ENCODE measurements around the gene GMFB. TPM values are rescaled to one million over a fixed set of nuclear protein-coding genes. Genes with fewer than 3 reads are reported as not detected.

GMFB gene
- polyA plus RNA-seq (98.6 and 208 TPM in 2 replicates), polyA minus RNA-seq (130 and 153 TPM in 2 replicates)

DNA sequence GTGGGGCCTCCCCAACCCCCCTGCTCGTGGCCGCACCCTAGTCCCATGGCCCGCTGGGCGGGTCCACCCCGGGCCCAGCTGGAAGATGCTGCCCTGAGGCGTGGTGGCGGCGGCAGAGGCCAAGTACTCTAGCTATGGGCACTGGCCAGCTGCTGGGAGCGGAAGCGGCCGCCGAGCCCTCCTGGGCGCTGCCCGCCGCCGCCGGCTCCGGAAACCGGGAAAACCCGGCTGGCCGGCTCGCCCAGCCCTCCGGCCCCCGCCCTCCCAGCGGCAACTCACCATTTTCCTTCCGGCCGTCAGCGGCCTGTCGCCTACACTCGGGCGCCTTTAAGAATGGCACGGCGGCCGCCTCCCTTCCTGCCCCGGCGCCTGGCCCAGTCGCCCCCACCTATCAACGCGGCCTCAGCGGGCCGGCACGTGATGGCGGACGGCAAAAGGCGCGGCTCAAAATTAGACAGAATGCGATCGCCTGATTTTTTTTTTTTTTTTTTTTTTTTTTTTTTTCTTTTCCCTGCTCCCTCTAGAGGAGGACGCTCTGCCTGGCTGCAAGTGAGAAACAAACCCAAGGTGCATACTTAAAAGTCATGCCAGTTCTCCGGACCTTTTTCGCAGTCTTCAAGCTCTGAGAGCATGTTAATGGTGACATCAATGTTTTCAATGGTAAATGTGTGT lies at the start of gene GMFB:
GMFB (minus strand) TSS at position 335 of the 672 bp plus-strand sequence; CDS start at position 282, 53 bp downstream.
- H3K36me3 ChIP-seq (ENCODE audit: insufficient read depth, low read length) = no peaks in the 10 kb centered on the region
- no peaks in the 10 kb centered on the region for H3K9me3 ChIP-seq (ENCODE audit: low read length)
- H3K79me2 ChIP-seq (replicated peaks; ENCODE audit: insufficient read depth, low read length) = peaks cover 37% of the 10 kb centered on the region
- peak within 1 kb of the TSS; percentile 86 for H3K27ac ChIP-seq (ENCODE audit: low read length)
- H3K4me3 ChIP-seq (ENCODE audit: low read length) = peak within 1 kb of the TSS; percentile 99
- peak within 1 kb of the TSS; percentile 83 for H2AFZ ChIP-seq (ENCODE audit: low read depth, low read length)
- H3K9ac ChIP-seq (ENCODE audit: low read length) = peak within 1 kb of the TSS; percentile 96
- peak within 1 kb of the TSS; percentile 57 for H3K4me2 ChIP-seq (ENCODE audit: low read length)
- H4K20me1 ChIP-seq (ENCODE audit: insufficient read depth) = no peaks in the 10 kb centered on the region
- TF ChIP-seq EZH2 (IDR thresholded peaks at IDR 0.05; ENCODE audit: borderline replicate concordance, insufficient read depth, low read length, poor library complexity, severe bottlenecking) = no peak
- no peak for TF ChIP-seq SMC3 (conservative IDR thresholded peaks at IDR 0.05; ENCODE audit: poor library complexity)
- TF ChIP-seq EP300 (conservative IDR thresholded peaks at IDR 0.05; ENCODE audit: poor library complexity, severe bottlenecking) = peak; percentile 47
- TF ChIP-seq REST (IDR thresholded peaks at IDR 0.05; ENCODE audit: borderline replicate concordance) = peak; percentile 69
- peak; percentile 92 for TF ChIP-seq POLR2AphosphoS5 (IDR thresholded peaks at IDR 0.05)
- TF ChIP-seq CTCF (IDR thresholded peaks at IDR 0.05; ENCODE audit: poor library complexity, severe bottlenecking) = peak; percentile 68
- TF ChIP-seq MXI1 (conservative IDR thresholded peaks at IDR 0.05; ENCODE audit: poor library complexity, severe bottlenecking) = peak; percentile 70
- peak; percentile 61 for TF ChIP-seq TAF1 (IDR thresholded peaks at IDR 0.05; ENCODE audit: low read depth)
- TF ChIP-seq RAD21 (conservative IDR thresholded peaks at IDR 0.05) = no peak
- H3K27me3 ChIP-seq (ENCODE audit: insufficient read depth, low read depth, low read length) = no peaks in the 10 kb centered on the region
- no peaks in the 10 kb centered on the region for H3F3A ChIP-seq (ENCODE audit: insufficient read depth, low read length, poor library complexity, severe bottlenecking)
- no peaks in the 10 kb centered on the region for H3K9me2 ChIP-seq (ENCODE audit: insufficient read depth, low read length)

- Histone ChIP-seq H3K4me3 (ENCODE audit: low read length) (no peak overlapping the region), H3K79me2 (replicated peaks; ENCODE audit: insufficient read depth, low read length) (no peaks in the 10 kb centered on the region), H3K4me2 (ENCODE audit: low read length) (no peak overlapping the region), H3K27ac (ENCODE audit: low read length) (no peak overlapping the region), H3K9me3 (ENCODE audit: low read length) (no peaks in the 10 kb centered on the region), H3F3A (ENCODE audit: insufficient read depth, low read length, poor library complexity, severe bottlenecking) (no peaks in the 10 kb centered on the region), H4K20me1 (ENCODE audit: insufficient read depth) (no peaks in the 10 kb centered on the region), H3K27me3 (ENCODE audit: insufficient read depth, low read depth, low read length) (no peaks in the 10 kb centered on the region), H3K9me2 (ENCODE audit: insufficient read depth, low read length) (no peaks in the 10 kb centered on the region), H3K9ac (ENCODE audit: low read length) (no peak overlapping the region), H2AFZ (ENCODE audit: low read depth, low read length) (no peak overlapping the region), H3K36me3 (ENCODE audit: insufficient read depth, low read length) (peaks cover 4% of the 10 kb centered on the region)
- TF ChIP-seq RAD21 (conservative IDR thresholded peaks at IDR 0.05) (no peak), POLR2AphosphoS5 (IDR thresholded peaks at IDR 0.05) (no peak), REST (IDR thresholded peaks at IDR 0.05; ENCODE audit: borderline replicate concordance) (no peak), EZH2 (IDR thresholded peaks at IDR 0.05; ENCODE audit: borderline replicate concordance, insufficient read depth, low read length, poor library complexity, severe bottlenecking) (no peak), TAF1 (IDR thresholded peaks at IDR 0.05; ENCODE audit: low read depth) (no peak), SMC3 (conservative IDR thresholded peaks at IDR 0.05; ENCODE audit: poor library complexity) (no peak), MXI1 (conservative IDR thresholded peaks at IDR 0.05; ENCODE audit: poor library complexity, severe bottlenecking) (no peak), CTCF (IDR thresholded peaks at IDR 0.05; ENCODE audit: poor library complexity, severe bottlenecking) (no peak), EP300 (conservative IDR thresholded peaks at IDR 0.05; ENCODE audit: poor library complexity, severe bottlenecking) (no peak)
Measured at GRCh38 chr14:54538055-54538454, 49.3 kb upstream of the GMFB start.

All from neural cell (in vitro differentiated cells).